Measurements from ENCODE around the gene HDAC9.

DNA sequence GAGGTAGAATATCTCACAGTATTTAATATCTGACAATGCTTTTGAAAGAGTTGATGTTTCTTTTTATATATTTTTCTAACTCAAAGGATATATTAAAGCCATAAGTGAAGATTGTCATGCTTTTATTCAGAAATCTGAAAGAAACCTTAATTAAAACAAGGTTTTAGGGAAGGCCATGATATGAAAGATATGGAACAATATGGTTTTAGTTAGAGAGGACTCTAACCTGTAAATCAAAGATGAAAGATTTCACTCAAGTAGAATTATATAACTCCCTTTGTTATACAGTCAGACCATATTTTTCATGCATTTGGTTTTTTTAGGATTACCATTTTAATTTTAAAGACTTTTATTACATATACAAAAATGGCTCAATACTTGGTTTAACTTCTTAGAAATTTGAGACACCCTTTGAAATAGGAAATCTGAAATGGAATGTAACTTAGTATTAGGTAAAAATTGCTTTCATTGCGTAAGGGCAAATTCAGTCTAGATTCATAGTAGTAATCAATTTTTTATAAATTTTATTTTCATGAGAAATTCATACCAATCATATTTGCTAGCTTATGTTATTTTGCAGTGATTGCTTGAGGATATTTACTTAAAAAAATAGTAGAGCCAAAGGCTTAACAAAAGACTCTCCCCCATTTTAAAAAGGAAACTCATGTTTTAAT is 502.1 kb downstream of the HDAC9 start:
- TF ChIP-seq, protein P1, sequence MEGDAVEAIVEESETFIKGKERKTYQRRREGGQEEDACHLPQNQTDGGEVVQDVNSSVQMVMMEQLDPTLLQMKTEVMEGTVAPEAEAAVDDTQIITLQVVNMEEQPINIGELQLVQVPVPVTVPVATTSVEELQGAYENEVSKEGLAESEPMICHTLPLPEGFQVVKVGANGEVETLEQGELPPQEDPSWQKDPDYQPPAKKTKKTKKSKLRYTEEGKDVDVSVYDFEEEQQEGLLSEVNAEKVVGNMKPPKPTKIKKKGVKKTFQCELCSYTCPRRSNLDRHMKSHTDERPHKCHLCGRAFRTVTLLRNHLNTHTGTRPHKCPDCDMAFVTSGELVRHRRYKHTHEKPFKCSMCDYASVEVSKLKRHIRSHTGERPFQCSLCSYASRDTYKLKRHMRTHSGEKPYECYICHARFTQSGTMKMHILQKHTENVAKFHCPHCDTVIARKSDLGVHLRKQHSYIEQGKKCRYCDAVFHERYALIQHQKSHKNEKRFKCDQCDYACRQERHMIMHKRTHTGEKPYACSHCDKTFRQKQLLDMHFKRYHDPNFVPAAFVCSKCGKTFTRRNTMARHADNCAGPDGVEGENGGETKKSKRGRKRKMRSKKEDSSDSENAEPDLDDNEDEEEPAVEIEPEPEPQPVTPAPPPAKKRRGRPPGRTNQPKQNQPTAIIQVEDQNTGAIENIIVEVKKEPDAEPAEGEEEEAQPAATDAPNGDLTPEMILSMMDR (IDR thresholded peaks at IDR 0.05): no peak
- TF ChIP-seq ZFX (IDR thresholded peaks at IDR 0.05; ENCODE audit: borderline replicate concordance): no peak

Measured in 22Rv1 (cell line).